ENCODE data around the gene ASIC1.

Gene ASIC1

DNA sequence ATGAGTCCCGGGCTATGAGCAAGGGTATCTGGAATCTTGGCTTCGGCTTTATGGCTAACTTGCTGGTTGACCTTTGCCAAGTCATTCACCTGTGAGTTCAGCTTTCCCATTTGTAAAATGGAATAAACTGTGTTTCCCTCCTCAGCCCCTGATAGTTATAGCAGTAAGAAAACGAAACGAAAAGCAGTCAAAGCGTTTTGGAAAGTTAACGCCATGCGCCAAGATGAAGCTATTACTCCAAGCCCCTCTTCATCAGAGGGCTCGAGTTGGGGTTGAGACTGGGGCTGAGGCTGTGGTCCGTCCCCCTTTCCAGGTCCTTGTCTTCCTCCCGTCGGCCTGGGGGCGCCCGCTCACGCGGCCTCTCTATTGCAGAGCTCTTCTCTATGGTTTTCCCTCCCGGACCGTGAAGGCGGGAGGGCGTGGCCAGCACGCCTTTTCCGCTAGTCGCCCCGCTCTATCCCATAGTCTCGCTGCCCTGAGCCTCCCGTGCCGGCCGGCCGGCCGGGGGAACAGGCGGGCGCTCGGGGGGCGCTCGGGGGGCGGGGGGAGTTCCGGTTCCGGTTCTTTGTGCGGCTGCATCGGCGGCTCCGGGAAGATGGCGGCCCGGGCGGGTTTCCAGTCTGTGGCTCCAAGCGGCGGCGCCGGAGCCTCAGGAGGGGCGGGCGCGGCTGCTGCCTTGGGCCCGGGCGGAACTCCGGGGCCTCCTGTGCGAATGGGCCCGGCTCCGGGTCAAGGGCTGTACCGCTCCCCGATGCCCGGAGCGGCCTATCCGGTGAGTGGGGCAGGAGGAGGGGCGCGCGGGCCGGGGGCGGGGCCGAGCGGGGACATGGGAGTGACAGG, 27.6 kb downstream of the ASIC1 start, which contains the start of gene SMARCD1:
SMARCD1 (plus strand) TSS at position 568 of the 840 bp plus-strand sequence; CDS start at position 596, 28 bp downstream.
- DNase-seq (ENCODE audit: low read depth in 2 of 2) = peak; percentile 75 to 82

DNA sequence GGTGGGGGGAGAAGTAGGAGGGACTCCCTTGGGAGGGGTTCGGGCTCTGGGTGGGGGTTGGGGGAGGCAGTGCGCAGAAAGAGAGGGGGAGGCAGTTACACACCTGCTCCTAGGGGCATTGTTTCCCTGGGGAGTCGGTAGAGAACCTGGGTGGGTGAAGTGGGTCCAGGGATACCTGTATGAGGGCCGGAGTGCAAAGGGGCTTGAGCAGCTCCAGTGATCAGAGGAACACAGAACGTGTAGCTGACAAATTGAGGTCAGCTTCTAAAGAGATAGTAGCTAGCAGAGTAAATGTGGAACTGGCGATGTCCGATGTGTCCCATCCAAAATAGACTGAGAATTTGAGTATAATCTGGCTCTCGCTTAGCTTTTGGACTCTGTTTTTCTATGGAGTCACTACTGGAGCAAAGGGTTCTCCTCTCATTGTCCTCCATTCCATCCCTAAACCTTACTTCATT, 28.2 kb downstream of the ASIC1 start:
- no peak for DNase-seq (ENCODE audit: low read depth in 2 of 2)

DNA sequence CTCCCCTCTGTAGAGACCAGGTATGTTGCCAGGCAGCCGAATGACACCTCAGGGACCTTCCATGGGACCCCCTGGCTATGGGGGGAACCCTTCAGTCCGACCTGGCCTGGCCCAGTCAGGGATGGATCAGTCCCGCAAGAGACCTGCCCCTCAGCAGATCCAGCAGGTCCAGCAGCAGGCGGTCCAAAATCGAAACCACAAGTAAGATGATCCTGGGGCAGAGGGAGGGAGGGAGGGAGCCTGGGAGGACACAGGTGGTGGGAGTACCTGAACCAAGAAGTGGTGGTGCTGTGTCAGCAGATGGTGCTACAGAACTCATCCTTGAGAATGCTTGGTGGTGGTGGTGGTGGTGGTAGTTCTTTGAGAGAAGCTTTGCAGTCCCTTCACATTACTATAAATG, 28.8 kb downstream of the ASIC1 start:
- DNase-seq (ENCODE audit: low read depth in 2 of 2) = no peak

DNA sequence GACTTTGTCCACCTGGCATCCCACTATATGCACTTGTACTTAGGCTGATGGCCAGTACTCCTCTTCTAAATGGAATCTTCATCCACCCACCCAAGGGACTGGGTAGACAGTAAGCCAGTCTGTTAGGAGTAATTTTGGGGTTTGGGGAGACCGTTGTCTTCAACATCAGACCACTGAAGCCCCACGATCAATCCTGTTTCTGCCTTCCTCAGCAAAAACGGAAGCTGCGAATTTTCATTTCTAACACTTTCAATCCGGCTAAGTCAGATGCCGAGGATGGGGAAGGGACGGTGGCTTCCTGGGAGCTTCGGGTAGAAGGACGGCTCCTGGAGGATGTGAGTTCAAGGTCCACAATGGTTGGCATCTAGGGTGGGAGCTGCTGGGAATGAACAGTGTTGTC, 29.8 kb downstream of the ASIC1 start:
- DNase-seq (ENCODE audit: low read depth in 2 of 2) = no peak

DNA sequence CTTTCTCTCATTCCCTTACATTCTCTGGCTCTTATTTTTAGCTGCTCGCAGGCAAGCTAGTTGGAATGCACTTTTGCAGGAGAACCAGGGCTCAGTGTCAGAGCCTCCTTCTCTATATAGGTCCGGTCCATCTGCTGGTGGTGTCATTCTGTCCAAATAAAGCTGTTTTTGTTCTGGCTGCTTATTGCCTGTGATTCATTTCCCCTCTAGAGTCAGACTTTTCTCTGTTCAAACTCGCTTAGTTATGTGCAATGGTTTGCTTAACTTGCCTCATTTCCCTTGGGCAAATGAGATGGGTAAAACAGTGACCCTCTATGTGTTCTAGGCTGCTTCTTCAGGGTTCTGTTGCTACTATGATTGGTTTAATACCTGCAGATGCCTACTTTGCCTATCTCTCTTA, 30.6 kb downstream of the ASIC1 start:
- no peak for DNase-seq (ENCODE audit: low read depth in 2 of 2)

DNA sequence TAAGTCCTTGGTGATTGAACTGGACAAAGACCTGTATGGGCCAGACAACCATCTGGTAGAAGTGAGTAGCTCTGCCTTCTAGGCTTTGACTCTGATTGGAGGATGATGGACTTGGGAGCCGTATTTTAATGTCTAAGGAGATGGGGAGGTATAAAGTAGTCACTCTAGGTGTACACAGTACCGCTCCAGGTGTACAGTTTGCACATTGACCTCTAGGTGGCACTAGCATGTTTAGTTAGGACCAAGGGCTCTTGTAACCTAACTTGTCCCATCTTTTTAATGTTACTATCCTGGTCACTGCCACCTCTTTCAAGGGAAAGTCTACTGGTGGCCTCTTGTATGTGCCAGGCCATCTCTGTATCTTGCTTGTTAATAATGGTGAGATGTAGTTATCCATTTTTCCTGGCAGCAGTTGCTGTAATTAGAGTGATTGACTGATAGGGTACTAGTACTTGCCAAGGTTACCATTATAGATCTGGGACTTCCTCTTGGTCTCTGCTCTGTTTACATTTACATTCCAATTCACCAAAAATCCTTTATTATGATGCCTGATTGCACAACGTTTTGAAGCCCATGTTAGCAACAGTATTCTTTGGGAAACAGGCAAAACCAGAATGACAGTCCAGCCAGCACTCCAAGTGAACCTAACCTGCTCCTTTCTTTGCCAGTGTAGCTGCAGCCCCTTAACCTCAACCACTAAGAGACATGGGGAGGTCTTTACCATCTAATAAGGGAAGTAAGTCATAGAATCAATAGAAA, 31.4 kb downstream of the ASIC1 start:
- peak in 1 of 2 donors; percentile 40 for DNase-seq (ENCODE audit: low read depth in 2 of 2)

DNA sequence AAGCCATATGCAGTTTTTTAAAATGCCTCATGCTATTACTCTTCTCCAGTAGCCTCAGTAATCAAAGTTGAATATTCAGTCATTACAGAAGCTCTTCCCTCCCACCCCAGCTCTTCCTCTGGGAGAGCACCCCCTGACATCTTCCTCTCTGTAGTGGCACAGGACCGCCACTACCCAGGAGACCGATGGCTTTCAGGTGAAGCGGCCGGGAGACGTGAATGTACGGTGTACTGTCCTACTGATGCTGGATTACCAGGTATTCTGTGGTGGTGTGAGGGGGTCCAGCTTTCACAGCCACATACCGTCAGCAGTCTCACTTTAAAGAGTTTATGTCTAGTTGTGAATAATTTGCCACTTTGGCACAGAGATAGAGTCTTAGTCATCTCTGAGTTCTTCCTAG, 32.3 kb downstream of the ASIC1 start:
- DNase-seq (ENCODE audit: low read depth in 2 of 2) = no peak

DNA sequence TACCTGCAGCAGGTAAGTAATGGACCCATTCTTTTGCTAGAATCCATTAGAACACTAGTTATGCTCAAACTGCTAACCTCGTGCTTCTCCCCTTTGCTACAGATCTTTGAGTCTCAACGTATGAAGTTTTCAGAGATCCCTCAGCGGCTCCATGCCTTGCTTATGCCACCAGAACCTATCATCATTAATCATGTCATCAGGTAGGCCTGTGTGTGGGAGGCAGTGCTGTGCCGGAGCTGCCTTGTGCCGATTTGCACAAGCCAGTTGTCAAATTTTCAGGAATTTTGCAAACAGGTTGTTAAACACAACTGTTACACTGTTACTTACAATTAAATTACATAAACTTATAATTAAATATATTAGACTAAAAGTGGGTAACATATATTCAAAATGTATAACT, 33.0 kb downstream of the ASIC1 start:
- DNase-seq (ENCODE audit: low read depth in 2 of 2) = no peak

DNA sequence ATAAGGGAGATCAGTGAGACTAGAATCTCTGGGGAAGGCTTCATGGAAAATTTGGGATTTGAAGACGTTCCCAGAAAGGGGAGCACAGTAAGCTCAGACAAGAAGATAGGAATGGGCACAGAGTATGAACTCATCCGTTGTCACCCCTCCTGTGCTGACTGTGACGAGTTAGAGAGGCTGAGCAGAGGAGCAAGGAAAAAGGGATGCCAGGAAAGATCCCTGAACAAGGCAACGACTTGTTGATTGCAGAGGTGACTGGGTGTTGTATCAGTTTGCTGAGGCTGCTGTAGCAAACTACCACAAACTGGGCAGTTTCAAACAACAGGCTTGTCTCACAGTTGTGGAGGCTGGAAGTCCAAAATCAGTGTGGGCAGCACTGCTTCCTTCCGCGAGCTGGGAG, 40.6 kb downstream of the ASIC1 start:
- DNase-seq (ENCODE audit: low read depth in 2 of 2) = no peak

DNA sequence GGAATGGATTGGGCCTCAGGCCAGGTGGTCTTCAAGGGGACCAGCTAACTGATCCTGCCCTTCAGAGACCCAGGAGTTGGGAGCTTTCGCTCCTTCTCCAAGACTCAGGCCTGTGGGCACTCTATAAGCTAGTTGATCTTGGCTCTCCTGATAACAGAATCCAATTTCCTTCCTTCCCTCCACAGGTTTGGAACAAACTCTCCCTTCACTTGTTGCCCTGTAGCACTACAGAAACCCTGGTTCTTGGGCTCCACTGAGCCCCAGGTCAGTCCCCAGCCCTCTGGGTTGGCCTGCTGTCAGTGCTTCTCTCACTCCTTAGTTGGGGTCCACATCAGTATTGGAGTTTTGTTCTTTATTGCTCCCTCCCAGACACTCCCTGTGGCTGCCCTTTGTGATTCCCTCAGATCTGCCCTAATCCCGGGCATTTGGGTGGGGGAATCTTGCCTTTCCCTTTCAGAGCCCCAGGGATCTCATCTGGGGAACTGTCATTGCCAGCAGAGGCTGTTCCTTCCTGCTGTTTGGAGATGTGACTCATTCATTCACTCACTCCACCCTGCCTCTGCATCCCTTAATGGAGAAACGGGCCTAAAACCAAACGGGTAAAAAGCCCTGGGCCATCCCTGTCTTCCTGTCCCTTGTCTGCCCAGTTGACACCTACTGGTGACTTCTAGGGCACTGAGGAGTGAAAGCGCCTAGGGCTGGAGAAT, 42.1 kb downstream of the ASIC1 start:
- no peak for DNase-seq (ENCODE audit: low read depth in 2 of 2)

DNA sequence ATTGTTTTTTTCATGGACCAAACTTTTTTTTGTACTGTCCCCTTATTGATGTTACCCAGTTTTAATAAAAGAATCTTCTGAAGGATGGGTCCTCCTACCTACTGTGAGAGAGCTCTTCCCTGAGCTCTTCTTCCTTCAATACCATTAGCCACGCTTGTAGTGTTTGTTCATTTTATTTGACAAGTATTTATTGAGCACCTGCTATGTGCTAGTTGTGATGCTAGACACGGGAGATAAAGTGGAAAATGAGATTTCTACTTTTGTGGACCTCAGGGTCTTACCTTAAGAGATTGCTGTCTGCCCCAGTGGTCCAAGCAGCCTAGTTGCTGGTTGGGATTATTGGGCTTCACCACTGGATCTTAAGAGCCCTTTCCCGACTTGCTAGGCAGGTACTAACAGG, 43.2 kb downstream of the ASIC1 start:
- DNase-seq (ENCODE audit: low read depth in 2 of 2) = no peak

DNA sequence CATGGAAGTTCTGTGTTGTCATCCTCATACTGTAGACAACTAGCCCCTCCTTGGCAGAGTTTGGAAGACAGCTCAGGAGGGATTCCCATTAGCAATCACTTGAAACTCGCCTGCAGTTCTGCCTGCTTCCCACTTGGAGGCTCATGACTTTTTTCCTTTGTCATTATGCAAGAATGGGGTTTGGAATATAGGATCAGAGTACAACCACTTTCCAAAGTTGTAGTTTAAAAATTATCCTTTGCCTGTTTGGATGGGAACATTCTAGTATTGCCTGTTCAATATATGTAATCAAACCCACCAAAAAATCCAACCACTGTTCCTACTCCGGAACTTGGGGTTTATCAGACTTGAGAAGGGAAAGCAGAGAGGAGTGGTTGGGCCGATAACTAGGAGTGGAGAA, 44.3 kb downstream of the ASIC1 start:
- no peak for DNase-seq (ENCODE audit: low read depth in 2 of 2)

DNA sequence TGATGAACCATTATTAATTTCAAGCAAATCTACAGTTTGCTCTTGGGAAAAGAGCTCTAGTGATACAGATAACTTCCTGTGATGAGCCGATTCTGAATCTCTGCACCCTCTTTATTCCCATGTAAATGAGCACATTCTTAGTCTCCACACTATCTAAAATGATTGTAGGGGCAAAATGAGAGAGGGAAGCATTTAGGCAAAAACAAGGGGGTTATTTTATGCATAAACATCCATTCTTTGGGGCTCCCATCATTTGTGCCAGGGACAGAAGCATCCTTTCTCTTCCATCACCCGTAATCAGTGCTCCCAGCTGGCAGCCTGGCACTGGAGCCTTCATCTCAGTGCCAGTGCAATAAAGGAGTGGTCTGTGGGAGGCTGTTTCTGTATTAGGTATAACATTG, 44.7 kb downstream of the ASIC1 start:
- no peak for DNase-seq (ENCODE audit: low read depth in 2 of 2)

DNA sequence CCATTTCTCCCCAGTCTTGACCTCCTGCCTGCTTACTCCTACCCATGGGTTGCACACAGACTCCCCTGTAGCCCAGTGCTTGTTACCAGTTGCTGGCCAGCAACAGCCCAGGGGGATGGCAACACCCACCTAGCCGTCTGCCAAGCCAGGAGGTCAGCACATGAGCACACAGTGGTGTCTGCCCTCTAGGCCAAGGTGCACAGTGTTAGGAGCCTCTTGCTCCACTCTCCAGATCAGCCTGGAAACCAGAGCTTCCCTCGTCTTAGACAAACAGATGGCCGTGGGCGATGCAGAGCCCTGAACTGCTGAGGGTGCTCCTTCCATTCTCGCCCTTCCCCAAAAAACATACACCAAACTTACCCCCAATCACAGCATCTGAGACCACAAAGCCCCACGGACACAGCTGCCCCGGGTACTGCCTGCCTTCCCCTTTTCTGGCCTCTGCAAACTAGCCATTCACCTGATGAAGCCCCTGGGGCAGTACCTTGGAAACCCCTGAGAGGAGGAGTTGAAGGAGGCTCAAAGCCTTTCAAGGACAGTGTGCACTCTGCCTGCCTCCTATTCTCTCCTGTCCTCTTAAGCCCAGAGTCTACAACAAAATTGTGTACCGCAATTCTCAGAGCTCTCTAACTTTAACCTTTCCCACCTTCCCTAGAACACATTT, 45.4 kb downstream of the ASIC1 start:
- DNase-seq (ENCODE audit: low read depth in 2 of 2) = no peak

DNA sequence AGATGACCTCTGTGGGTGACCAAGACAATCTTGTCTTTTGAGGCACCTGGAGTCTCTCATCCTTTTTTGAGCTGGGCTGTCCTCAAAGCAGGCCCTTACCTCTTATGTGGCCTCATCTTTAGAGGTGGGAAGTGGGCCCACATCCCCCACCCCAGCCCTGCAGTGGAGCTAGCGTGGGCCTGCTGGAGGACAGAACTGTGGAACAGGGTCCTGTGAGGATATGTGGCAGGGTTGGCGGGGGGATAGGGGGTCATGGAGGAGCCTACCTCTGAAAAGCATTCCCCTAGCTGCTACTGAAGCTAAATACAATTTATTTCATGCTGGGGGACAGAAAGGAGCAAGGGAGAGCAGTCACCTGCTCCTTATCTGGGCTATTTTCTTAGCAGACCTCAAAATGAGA, 46.0 kb downstream of the ASIC1 start:
- no peak for DNase-seq (ENCODE audit: low read depth in 2 of 2)

DNA sequence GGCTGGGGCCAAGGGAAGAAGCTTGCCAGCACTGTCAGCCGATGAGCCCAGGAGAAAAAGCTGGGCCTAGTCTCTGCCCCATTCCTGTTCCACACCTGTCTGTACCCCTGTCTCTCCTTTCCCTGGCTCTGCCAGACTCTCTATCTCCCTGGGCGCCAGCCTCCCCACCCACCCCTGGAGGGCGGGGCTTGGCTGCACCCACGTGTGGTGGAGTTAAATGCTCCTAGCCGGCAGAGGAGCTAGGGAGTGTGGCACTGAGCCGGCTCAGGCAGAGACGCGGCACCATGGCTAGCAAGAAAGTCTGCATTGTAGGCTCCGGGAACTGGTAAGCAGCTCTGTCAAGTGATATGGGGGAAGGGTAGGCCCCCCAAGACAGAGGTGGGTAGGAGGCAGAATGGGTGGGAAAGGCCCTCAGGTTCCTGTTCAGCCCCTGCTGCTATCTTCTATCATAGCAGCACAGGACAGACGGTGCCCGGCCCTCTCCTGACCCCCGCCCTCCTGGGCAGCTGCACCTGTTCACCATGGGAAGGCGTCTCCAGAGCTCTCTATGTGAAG, 46.4 kb downstream of the ASIC1 start, which contains the start of gene GPD1:
GPD1 (plus strand) TSS at position 242 of the 555 bp plus-strand sequence; CDS start at position 285, 43 bp downstream.
- DNase-seq (ENCODE audit: low read depth in 2 of 2) = no peak

DNA sequence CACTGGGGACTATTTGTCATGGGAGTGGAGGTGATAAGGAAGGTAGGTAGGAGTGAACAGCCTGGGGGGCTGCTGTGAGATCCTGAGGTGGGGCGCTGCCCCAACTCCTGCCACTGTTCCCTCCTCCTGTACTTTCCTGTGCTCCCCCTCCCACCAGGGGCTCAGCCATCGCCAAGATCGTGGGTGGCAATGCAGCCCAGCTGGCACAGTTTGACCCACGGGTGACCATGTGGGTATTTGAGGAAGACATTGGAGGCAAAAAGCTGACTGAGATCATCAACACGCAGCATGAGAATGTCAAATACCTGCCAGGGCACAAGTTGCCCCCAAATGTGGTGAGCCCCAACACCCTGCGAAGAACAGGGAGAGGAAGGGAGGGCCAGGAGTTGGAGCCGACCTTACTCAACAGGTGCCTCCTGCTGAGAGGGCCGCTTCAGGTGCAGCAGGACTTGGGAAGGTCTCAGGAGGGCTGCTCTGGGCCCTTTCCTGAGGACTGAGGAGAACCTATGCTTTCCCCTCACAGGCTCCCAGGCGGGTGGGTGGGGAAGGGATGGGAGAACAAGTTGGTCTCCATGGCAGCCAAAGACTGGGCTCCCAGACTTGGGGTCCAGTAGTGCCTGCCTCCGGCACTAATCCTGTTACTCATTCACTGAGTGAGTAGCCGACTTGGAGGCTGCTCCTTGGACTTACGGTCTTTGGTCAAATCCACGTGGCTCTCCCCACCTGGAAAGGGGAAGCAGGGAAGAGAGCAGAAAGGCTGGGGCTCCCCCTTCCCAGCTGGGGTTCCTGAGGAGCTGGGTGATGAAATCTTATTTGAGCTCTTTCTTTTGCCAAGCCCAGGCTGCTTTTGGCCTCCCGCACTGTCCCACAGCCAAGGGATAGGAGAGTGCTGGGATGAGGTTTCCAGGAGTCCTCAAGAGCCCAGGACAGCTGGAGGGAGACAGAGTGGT, 47.3 kb downstream of the ASIC1 start:
- DNase-seq (ENCODE audit: low read depth in 2 of 2) = no peak

DNA sequence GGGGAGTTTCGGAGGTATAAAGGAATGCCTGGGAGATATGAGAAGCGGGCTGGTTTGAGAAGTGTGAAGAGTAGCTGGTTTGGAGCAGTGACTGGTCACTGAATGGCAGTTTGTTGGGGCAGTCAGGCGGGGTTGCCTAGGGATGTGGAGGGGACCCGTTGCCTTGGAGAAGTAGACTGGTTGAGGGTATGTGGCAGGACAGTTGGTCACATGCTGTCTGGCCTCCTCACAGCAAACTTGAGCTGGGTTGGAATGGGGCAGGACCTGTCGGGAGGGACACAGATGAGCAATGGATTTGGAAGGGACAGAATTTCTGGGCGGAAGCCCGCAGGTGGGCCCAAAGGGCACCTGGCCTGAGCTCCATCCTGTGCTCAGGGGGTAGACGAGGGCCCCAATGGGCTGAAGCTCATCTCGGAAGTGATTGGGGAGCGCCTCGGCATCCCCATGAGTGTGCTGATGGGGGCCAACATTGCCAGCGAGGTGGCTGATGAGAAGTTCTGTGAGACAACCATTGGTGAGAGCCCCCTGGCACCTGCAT, 48.6 kb downstream of the ASIC1 start:
- no peak for DNase-seq (ENCODE audit: low read depth in 2 of 2)

DNA sequence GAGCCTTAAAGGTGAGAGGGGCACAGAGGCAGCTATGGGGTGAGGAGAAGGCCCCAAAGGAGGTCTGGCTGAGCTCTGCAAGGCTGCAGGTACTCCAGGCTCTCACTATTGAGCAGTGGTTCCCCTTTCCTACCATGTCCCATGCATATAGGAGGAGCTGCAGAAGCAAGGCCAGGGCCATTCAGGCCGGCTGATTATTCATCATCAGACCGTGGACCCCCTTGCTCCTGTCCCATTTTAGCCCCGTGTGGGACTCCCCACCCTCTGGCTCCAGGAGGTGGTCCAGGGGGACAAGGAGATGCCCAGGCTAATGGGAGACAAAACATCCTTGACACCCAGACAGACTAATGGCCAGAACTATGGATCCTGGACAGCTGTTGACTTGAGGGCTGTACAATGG, 49.5 kb downstream of the ASIC1 start:
- no peak for DNase-seq (ENCODE audit: low read depth in 2 of 2)
